GM18507 (cell line): ENCODE results near the gene DYRK3.
A peak's percentile ranks its signal among the peaks of the same experiment; 100 is the strongest.
"Not testable (repeated sequence)": the region's sequence is repeated elsewhere in the genome, so short reads cannot be mapped to it uniquely, and the experiment has no call there.

Experiments used
- DNase-seq: peaks from one replicate; pipeline ENCODE4 v3.0.0; 2011; ENCODE audit warnings: low read depth; ENCODE audit not compliant: insufficient read length; ENCODE audit errors: extremely low spot score
- FAIRE-seq: peaks from 2 replicates; lab custom pipeline; 2011; peaks lifted over from hg19 to GRCh38; lab: Jason Lieb, UNC

DYRK3 gene

DNA sequence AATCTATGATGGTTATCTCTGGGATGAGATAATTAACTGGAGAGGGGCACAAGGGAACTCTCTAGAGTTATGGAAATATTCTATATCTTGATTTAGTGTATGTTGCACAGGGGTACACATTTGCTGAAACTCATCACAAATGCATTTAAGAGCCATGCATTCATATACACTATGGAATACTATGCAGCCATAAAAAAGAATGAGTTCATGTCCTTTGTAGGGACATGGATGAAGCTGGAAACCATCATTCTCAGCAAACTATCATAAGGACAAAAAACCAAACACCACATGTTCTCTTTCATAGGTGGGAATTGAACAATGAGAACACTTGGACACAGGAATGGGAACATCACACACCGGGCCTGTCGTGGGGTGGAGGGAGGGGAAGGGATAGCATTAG lies 8.9 kb upstream of the DYRK3 start:
- not testable (repeated sequence) for FAIRE-seq, DNase-seq

DNA sequence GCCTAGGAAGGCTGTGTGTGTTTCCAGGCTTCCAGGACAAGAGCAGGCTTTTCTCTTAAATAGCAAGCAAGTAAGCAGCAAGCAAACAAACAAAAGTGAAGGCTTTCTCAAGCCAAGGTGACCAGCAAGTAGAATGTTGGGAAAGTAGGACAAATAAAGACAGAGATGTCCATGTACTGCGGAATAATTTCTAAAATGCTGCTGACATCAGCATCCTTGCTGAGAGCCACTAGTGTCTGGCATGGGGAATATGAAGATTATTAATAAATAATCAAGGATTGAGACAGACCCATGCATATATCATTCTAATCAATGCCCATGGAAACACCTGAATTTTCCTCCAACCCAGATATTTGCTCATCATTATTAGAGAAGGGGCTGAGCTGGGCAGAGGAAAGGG lies 6.4 kb upstream of the DYRK3 start:
- no peak for FAIRE-seq
- no peak for DNase-seq

DNA sequence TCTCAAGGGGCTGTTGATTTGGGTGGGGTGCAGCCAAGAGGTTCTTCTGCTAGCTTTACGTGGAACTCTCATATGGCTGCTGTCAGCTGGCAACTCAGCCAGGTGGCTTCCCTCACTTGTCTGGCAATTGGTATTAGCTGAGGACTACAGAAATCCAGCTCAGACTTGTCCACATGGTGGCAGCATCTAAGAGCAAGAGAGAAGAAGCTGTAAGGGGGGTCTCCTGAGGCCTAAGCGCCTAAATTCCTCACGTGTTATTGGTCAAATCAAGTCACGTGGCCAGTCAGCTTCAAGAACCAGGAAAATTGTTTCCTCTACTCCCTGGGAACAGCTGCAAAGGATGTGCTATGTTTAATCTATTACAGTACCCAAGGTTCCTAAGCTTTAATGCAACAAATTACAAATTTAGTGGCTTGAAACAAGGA lies 4.2 kb upstream of the DYRK3 start:
- peak; percentile 59 for FAIRE-seq
- DNase-seq: no peak

DNA sequence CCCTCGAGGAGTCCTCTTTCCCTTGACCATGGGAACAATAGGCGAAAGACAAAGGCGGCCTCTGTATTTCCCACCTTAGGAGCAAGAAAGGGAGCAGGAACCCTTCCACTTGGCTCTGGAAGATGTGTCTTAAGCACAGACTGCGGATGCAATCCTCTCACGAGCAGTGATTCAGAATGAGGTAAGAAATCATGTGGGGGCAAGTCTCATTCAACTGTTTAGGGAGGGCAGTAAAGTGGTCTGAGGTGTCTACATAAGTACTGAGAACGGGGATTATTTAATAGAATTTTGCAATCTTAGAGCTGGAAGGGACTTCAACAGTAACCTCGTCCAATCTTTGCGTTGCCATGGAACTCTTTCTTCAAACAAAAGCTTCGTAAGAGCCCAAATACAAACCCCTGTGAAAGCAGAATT lies 1.6 kb upstream of the DYRK3 start:
- no peak for FAIRE-seq

DNA sequence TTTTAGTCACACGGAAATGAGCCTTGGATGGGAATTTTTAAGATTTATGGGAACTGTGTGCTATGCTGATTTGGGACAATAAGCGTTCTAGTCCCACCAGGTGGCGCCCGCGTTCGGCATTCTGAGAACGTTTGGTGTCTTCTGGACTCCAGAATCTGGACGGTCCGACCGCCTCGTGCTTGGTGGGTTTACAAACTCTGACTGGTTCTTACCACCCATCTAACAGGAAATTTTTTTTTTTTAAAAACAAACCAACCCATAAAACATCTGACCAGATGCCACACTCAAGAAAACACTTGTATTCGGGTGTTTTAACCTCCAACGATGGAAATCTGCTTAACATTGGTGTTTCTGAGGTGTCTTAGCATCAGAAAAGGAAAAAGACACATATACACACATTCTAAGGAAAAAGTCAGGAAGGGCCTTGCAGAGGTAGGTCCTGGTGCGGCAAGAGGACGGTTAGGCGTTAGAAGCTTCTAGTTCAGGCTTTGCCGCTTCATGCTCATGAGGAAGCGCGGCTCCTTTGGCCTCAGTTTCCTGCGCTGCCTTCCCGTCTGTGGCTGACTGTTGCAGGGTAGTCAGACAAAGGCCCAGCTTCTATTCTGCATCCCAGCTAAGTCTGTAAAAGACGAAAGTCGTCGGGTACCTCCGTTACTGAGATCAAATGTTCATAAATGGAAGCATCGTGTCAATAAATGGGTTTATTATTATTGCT lies 814 bp upstream of the DYRK3 start:
- no peak for DNase-seq
- peak; percentile 73 for FAIRE-seq

More for the DNA sequence above, 1.6 kb upstream of the DYRK3 start:
- DNase-seq: no peak

DNA sequence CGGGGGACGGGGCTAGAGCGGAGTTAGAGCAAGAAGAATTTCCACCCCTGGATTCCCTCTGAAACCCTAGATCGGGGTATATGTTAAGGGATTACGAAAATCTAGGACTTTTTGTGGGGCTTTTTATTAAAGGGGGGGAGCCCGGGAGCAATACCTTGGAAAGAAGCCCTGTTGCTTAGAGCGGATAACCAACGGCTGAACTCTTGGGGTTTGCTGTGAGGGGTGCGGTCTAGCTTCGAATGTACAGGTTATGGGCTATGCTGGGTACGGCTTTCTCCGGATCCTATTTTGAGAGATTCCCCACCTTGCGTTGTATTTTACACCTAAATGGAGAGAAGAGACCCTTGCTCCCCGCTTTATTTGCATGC lies 626 bp downstream of the DYRK3 start:
- DNase-seq (no peak), FAIRE-seq (no peak)

DNA sequence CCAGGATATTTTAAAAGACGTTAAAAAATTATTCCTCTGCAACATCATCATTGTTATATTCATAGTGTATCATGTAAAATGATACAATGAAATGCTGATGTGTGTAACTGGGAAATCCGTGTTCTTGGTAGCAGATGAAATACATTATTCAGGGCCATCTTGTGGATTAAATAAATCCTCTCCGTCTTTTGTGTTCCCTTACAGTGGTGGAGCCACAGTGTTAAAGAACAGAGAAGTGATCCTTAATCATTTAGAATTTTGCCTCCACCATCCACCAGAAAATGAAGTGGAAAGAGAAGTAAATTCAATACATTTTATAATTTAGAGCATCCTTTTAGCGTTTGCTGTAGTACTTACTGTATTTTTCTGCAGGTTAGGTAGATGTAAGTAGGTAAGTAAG lies 1.3 kb downstream of the DYRK3 start:
- no peak for FAIRE-seq
- DNase-seq: no peak

DNA sequence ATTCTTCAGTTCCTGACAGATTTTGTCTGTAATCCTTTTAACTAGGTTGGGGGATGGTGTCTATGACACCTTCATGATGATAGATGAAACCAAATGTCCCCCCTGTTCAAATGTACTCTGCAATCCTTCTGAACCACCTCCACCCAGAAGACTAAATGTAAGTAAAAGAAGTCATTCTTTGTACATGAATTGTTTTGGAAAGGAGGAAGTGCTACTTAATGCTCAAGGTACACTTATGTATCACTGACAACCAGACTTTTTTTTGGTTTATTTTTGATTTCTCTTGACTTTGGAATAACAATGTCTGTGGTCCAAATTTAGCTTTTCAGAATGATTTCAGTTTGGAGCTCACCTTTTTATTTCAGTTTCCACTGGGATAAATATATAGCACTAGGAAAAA lies 2.3 kb downstream of the DYRK3 start:
- DNase-seq: no peak
- FAIRE-seq: no peak

DNA sequence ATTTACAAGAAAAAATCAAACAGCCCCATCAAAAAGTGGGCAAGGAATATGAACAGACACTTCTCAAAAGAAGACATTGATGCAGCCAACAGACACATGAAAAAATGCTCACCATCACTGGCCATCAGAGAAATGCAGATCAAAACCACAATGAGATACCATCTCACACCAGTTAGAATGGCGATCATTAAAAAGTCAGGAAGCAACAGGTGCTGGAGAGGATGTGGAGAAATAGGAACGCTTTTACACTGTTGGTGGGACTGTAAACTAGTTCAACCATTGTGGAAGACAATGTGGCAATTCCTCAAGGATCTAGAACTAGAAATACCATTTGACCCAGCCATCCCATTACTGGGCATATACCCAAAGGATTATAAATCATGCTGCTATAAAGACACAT lies 6.7 kb downstream of the DYRK3 start:
- FAIRE-seq, DNase-seq: not testable (repeated sequence)

DNA sequence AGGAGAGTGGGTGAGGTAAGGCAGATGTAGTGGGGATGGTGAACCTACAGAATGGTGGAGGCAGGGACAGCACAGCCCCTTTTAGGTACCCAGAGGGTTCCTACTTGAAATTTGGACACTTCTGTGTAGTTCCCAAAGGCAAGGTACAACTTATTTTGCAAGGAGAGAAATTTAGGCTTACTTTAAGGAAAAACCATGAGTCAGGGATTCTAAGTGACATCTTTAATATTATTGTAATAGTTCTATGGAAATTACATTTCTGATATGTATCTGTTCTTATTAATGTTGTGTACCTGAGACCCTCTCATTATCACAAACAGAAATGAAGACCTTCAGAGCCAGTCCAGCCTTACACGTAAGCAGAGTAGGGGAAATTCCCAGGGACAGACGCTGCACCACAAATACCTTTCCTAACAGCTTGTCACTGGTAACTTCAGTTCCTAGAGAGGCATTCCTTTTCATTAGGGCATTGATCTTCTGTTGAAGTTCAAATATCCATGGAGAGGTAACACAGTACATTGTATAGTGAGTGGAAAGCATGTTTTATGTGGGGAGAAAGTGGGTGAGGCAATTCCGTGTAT lies 7.9 kb downstream of the DYRK3 start:
- DNase-seq (no peak), FAIRE-seq (no peak)

DNA sequence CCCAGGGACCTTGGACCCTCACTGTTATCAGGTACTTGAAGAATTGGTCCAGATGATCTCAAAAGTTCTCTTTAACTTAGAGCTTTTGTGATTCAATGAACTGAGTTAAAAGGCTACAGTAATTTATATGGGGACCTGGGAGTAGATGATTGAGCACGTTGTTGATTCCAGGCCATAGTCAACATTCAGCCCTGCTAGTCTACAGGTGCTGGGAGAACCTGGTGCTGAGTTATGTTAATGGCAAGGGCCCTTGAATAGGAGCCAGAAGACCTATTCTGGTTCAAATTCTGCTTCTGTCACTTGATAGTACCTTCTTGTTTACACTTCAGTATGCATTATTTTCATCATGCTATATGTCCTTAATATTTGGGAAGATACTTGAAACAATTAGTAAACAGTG lies 11.2 kb downstream of the DYRK3 start:
- DNase-seq: no peak
- FAIRE-seq: no peak

DNA sequence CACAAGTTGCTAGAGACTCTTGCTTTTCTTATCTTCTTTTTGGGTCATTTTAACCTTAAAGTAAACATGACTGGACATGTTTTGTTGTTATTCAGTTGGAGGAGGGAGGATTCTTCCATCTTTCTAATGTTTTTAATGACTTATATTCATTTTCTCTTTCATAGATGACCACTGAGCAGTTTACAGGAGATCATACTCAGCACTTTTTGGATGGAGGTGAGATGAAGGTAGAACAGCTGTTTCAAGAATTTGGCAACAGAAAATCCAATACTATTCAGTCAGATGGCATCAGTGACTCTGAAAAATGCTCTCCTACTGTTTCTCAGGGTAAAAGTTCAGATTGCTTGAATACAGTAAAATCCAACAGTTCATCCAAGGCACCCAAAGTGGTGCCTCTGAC lies 11.9 kb downstream of the DYRK3 start:
- DNase-seq: no peak
- no peak for FAIRE-seq

DNA sequence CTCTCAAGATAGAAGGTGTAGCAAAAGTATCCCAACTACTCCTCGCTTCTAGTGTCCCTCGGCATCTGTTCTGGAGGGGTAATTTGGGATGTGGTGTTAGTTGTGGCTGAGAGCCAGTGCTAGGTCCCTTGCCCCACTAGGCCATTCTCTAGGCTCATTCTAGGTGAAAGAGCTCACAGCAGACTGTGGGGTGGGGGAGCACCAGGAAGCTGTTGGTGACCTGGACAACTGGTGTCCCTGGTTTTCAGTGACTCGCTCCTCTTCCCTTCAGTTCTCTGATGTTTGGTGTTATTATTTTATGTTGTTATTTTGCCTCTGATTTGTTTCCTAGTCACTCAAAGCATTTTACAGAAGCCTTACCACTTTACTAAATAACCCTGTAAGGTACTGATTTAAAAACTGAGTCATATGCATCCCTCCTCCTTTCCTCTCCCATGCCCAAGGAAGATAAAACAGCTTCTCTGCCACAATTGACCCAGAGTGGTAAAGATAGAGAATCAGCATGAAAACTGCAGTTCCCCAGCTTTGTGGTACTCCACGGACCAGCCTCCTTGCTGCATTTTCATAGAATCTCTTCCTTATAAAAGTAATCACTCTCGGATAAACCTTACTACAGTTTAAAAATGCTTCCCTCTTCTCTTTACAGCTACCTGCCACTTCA lies 14.1 kb downstream of the DYRK3 start:
- DNase-seq (no peak), FAIRE-seq (no peak)

DNA sequence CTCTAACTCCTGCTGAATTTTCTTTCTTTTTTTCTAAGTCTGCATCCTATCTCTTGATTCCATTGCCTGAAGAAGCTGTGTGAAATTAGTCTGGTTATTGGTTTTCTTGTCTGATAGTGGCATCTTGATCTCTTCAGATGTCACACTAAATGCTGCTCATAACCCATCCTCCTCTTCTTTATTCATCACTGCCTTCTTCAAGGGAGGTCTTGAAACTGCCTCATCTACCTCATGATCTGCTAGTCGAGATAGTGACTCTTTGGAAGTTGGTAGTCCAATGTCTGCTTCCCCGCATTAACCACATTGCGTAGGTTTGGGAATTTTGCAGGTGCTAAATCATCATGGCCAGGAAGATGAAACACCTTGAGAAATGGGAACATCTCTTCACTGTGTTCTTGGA lies 15.7 kb downstream of the DYRK3 start:
- FAIRE-seq (no peak), DNase-seq (no peak)

DNA sequence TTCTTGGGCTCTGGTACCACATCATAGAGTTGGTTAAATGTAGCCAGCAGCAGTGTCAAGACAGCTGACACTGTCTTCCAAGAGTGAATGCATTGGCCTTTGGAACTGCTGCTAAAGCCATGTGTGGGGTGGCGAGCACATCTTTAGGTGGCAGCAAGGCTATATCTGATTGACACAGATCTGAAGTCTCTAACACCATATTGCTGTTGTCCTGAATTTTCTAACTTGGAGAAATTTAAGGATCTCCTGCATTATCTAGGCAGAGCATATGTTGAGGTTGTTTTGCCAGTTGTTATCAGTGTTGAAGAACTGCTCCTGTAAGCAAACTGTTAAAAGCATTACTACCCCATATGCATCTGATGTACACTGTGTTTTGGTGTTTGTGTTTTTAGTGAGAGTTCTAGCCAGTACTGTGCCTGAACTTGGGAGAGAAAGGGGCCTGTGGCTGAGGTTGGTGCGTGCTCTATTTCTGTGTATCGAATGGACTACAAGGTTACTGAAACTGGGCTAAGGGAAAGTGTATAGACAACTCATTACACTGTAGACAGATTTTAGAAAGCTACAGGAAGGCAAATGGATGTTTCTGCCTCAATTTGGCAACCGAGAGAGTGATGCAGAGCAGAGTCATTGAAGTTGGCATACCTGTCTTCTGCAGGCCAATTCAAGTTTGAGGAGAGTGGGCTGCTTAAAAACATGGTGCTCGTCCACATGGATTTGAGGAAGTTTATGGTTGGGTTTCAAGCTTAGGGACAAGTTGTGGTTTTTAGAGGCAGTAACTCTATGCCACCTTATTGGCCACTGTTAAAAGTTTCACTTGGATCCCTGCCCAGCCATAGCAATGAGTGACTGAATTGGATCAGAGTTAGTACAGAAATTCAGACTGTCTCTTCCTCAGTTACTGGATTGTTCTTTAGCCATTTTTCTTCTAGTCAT lies 16.9 kb downstream of the DYRK3 start:
- DNase-seq: no peak
- FAIRE-seq: no peak

DNA sequence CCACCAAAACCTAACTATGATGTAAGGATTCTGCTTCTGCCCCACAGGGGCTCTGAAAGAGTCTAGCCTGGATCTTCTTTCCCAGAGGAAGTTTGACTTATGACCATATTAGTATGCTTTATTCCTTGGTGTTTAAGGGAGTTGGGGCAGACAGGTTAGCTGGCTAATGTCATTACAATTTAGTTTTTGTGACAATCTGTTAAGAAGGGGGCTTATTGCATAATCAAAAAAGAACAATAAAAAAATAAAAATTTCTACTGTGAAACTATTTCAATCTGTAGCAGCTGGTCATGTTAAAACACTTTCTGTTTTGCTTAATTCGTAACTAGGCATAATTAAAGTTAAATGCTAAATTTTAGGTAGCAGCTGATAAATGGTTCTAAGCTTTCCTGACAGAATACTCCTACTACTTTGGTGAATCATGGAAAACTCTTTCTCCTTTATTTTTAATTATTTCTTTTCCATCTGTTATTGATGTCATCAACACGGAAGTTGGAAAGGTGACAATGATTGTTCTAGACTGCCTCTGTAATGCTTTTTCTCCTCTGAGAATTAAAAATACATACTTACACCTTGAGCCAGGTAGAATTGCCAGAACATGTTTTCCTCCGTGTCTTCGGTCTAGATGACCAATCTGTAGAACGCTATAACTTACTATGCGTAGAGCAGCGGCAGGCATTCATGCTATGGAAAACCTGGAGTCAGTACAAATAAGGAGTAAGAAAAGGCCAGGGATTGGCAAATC lies 18.6 kb downstream of the DYRK3 start:
- DNase-seq: no peak
- no peak for FAIRE-seq

DNA sequence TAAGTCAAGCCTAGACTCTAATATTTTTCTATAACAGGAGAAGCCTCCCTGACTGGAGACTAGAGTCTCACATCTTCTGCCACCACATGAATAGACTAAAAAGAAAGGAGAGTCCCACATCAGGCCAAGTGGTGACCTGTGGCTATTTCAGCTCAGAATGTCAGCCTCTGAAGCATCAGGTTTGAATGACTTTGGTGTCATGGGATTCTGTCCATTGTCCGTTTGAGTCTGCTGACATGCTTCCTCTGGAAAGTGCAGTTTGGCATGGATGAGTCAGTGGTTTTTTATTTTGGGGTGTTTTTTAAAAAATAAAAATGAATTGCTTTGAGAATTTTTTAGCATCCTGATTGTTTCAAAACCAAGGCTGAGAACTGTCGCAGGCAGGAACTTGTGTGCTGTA lies 19.5 kb downstream of the DYRK3 start:
- DNase-seq (no peak), FAIRE-seq (no peak)

DNA sequence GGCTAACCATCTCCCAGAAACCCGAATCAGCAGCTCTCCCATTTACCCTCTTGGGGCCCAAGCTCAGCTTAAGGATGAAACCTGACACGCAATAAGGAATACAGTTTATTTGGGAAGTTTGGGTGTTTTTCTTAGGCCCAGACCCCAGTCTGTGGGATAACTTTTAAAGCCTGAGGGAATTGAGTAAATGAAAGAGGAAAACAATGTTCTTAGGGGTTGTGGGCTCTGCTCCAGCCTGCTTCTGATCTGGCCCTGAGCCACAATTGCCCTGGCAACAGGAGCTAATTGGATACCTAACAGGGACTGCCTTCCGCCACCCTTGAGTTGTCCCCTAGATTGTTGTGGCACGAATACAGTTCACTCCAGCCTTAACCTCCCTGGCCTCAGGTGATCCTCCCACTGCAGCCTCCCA lies 20.1 kb downstream of the DYRK3 start:
- no peak for FAIRE-seq
- DNase-seq: no peak

DNA sequence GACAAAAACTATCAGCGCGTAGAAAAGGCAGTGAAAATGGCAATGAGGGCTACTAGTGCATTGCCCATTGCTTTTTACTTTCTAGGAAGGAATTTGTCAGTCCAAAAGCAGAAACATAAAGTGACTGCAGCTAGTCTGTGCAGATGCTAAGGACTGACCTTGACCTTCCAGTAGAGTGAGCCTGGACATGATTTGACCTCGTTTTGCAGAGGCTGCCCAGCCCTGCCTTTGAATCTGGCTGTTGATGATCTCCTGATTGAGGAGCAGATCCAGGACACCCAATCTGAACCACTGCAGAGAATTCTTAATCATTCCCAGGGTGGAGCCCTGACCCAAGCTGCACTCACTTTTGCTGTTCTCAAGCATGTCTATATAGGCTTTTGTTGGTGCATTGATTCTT lies 21.6 kb downstream of the DYRK3 start:
- FAIRE-seq (no peak), DNase-seq (no peak)
